Germinal center (tissue), 1 donor: ENCODE results near the gene HNRNPUL2.
A peak's percentile ranks its signal among the peaks of the same experiment; 100 is the strongest.

ENCODE experiments used
- DNase-seq: peaks from one replicate; pipeline ENCODE4 v3.0.0; 2012; ENCODE audit warnings: mixed read lengths, low spot score

HNRNPUL2 gene

GRCh38 chr11:62726915-62727164 is 417 bp downstream of the HNRNPUL2 start:
- no peak for DNase-seq

GRCh38 chr11:62726156-62726914 is 922 bp downstream of the HNRNPUL2 start:
- no peak for DNase-seq

GRCh38 chr11:62725646-62726045 is 1.6 kb downstream of the HNRNPUL2 start:
- DNase-seq = no peak

- DNase-seq = no peak
Observed at GRCh38 chr11:62724171-62724570, 3.1 kb downstream of the HNRNPUL2 start.

GRCh38 chr11:62721994-62722393 is 5.3 kb downstream of the HNRNPUL2 start:
- DNase-seq = no peak

DNA sequence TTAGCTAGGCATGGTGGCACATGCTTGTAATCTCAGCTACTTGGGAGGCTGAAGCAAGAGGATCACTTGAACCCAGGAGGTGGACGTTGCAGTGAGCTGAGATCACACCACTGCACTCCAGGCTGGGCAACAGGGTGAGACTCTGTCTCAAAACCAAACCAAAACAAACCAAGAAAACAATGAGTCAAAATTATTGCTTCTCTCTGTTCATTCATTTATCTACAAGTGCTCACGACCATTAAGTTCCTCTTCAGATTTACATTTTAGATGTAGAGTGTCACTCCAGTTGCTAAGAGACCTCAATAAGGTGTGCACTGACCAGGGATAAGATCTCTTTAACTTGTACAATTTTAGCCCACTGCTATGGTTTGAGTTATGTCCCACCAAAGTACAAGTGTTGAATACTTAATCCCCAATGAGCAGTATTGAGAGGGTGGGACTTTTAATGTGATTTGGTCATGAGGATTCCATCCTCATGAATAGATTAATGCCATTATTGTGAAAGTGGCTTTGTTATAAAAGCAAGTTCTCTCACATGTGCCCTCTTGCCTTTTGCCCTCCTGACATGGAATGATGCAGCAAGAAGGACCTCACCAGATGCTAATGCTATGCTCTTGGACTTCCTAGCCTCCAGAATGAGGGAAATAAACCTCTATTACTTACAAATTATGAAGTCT is 7.8 kb downstream of the HNRNPUL2 start:
- no peak for DNase-seq

- DNase-seq = no peak
Observed at GRCh38 chr11:62716816-62717215, 10.4 kb downstream of the HNRNPUL2 start.

DNA sequence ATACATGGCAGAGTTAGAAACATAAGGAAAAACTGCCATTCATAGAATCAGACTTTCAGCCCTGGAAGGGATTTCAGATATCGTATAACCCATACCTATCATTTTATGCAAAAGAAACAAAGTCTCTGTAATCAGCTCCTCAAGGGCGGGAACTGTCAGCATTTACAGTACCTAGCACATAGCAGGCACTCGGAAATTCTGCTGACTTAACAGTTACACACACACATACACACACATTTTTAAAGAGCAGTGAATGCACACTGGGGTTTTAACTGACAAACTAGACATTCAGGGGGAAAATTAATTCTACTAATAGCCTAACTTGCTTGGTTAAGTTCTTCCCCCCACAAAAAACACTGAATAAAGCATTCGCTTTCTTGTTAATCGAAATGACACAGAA is 11.1 kb downstream of the HNRNPUL2 start:
- DNase-seq = no peak

DNA sequence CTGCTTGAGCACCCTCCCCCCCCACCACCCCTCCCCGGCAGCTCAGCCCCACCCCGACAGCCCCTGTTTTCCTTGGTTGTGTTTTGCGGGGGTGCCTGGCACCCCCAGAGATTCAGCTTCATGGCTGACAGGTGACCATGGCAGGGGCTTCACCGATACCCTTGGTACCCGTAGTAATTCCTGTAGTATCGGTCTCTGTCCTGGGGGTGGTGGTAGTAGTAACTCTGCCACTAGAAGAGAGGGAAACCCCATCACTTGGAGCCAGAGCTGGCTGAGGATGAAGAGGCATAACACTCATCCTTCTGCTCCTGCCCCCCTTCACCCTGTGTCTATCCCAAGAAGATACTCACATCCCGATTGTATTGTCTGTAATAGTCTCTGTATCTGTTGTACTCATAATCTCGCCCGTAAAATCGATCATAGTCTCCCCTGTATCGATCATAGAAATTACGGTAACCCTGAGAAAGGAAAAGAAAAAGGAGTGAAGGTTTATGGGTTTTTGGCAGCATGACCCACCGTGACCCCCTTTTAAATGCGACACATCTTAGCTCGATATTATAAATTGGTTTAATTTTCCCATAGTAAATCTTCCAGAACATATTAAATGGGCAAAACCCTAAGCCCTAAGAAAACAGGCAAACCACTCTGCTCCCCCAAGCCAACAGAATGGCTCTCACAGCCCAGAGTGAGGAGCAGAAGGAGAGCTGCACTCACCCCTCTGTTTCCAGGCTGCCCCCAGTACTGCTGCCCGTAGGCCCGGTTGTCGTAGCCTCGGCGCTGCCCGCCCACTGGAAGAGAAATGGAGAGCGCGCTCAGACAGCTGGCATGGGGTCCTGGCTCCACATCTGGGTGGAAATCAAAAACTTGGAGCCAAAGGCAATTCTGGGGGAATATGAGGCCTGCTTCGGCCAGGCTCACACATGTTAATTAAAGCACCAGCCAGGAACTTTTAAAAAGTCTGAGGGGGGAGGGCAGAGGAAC is 11.8 kb downstream of the HNRNPUL2 start:
- DNase-seq = no peak

DNA sequence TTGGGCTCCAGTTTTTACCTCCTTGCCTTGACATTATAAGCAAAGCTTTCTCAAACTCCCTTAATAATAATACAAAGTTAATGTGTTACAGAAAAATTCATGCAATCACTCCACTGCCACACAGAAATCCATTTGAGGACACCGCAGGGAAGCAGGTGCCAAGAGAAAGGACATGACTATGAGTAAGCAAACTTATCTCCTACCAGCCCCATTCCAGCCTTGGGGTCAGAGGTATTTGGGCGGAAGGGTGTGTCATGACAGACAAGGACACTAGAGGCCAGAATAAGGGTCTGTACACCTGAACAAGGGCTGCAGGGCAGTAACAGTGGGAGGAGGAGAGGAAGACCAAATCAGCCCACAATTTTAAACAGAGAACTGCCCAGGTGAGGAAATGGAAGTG is 13.9 kb downstream of the HNRNPUL2 start:
- DNase-seq = no peak

- no peak for DNase-seq
Observed at GRCh38 chr11:62712861-62713260, 14.4 kb downstream of the HNRNPUL2 start.

DNA sequence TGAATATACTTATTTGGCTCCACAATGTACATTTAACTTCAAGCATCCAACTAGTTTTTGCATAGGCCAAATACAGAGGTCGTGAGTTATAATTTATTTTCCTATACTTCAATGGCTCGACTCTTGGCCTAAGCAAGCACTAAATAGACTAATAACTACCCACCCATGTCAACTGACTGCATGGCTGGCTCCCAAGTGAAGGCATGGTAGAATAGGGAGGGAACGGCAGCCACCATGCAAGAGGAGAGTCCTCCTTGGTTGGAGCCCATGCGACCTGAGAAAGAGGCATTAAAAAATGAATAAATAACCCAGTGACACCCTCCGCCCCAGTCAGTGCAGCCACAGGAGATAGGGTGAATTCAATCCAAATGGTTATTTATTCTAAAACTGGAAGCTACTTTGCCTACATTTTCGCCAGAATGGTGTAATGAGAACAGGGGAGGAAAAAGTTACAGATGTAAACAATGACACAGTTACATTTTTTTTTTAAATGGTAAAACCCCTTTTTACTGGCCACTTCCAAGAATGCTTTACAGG is 14.9 kb downstream of the HNRNPUL2 start:
- DNase-seq = no peak

DNA sequence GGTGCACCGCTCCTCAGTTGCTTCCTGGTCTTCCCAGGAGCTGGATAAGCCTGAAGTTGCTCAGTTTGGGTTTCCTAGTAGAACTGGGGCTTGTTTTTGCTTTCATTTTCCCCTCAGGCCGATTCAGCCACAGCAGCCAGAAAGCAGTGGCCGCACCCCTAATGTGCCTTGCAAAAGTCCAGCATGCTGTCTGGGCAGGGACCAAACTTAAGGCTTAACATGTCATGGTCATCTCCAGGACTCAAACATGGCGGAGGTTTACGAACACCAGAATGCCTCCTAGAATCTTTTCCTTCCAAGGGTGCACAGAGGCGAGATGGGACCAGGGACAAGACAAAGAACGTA is 17.3 kb downstream of the HNRNPUL2 start:
- DNase-seq = no peak

- peak; percentile 93 for DNase-seq
Observed at GRCh38 chr11:62709247-62710000, 17.8 kb downstream of the HNRNPUL2 start.

DNA sequence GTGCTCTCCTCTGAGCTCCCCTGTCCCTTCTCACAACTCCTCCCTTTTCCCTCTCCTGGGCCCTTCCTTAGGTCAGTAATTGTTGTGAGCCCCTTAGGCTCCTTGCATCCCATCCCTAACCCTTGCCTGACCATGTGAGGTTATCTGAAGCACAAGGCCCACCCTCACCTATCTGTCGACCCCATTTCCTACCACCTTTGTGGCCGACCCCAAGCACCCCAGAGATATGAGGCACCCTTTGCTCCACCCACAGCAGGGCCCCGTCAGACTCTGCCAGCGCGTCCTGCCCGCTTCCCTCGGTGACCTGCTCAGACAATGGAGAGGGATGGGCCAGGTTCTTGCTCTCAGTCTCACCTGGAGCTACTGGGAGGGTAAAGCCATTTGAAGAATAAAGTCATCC is 18.5 kb downstream of the HNRNPUL2 start:
- DNase-seq = no peak

DNA sequence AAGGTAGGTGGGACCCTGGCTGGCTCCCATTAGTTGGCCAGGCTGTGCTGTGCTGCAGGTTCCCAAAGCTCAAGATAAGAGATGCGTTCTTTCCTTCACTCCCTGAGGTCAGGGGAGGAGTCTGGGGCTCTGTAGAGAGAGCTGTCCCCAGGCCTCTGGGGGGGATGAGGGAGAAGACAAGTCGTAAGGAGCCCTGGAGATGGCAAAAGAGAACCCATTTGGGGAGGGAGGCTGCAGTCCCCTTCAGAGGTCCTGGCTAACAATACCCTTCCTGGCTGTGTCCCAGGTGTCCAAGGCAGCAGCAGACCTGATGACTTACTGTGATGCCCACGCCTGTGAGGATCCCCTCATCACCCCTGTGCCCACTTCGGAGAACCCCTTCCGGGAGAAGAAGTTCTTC is 18.9 kb downstream of the HNRNPUL2 start:
- DNase-seq = no peak

DNA sequence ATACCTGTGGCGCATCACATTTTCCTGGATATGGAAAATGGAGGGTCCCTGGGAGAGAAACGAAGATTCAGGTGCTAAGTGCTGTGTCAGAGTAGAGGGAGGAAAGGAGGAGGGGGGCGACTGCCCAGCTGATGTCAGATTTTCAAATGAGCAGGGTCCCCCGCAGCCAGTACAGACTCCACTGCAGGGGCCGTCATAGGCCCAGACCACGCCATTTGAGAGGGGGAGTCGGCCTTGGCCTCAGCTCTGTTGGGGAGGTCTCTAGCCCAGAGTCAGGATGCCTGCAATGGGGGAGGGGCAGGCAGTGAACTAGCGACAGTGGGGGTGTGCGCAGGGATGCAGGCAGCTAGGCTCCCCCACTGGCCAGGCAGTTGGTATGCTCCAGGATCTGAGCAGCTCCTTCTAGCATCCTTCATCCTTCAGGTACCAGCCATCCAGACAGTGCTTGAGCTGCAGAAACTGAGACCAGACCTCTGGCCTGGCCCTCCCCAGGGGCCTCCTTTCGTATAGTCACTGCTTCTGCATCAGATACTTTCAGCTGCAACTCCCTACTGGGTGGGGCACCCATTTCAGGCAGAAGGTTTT is 19.9 kb downstream of the HNRNPUL2 start, which contains the start of the genes BSCL2 and GNG3:
Gene BSCL2 (minus strand): TSS at position 148 of the 585 bp plus-strand sequence. CDS start 229 bp downstream, outside the sequence.
Gene GNG3 (plus strand): TSS at position 400 of the 585 bp plus-strand sequence. CDS start 620 bp downstream, outside the sequence.
- no peak for DNase-seq

DNA sequence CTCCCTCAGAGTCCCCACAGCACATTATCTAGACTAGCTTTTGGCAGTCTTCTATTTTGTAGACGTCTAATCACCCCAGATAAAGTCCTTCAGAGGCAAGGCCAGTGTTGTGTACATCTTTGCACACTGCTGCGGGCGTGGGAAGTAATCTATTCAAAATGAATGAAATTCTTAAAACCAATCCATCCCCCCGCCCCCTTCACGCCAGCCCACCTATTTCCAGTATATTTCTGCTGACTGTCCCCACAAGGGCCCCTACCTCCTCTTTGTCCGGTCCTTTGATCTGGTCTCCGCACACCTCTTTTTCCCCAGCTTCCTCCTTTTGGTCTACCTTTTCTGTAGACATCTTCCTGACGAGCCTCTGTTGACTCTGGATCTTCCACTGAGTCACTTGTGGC is 20.4 kb downstream of the HNRNPUL2 start:
- DNase-seq = no peak

DNA sequence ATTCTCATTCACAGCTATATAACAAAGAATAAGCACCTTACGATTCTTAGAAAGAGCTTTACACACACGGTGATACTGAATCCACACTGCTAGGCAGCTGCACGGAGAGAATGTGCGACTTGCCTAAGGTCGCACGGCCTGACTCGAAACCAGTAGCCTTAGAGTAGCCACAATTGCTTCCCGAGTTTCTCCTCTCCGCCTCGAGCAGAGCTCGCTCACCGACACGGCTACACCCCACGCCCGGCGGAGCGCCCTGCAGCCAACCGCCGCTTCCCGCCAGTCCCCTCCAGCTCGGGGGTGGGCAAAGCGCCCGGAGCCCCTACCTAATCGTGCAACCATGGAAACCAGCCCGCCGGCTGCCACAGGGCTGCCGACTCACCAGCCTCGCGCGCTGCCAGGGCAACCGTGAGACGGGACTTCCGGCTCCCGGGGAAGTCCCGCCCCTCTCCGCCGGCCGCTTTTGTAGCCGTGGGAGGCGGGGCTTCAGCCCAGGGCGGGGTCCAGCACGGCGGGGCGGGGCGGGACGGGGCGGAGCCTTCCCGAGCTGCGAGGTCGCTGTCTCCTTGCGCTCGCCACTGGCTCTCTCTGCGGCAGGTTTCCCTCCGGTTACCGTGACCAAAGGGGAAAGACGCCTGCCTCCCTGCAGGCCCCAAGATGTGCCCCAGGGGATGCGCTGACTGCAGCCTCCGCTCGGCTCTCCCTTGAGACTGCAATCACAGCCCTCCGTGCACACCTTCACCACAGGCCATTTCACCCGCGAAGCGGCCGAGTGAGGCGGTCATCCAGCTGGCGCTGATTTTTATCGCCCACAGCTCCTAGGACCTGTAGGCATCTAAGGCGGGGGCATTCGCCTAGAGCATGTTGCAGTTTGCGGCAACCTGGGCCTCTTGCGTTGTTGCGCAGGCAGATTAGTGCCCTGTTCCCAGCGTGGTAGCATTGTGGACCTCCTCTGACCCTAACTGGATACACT is 21.1 kb downstream of the HNRNPUL2 start:
- DNase-seq = peak; percentile 95

- no peak for DNase-seq
Observed at GRCh38 chr11:62705413-62705812, 21.8 kb downstream of the HNRNPUL2 start.
